OCI-LY7 (cell line): Measurements from ENCODE around the gene GRIK1. TPM values are rescaled to one million over a fixed set of nuclear protein-coding genes. Genes with fewer than 3 reads are reported as not detected.
A peak's percentile ranks its signal among the peaks of the same experiment; 100 is the strongest.

Source experiments
- BruUV-seq: library from RNA; stranded (reverse); fragments of 400-500 nt; replicated peaks from 2 replicates; lab custom pipeline; 2021; lab: Mats Ljungman, UMichigan
- CTCF ChIA-PET: fragments of 300-600 bp; sonication (Branson Sonifier 250); formaldehyde crosslinking; loops from one replicate; lab custom pipeline; 2022; ENCODE audit warnings: antibody characterized with exemption; ENCODE audit not compliant: unreplicated experiment; lab: Charles Lee
- POLR2A ChIA-PET: fragments of 300-600 bp; sonication (Branson Sonifier 250); formaldehyde crosslinking; loops from one replicate; lab custom pipeline; 2022; ENCODE audit warnings: antibody characterized with exemption; lab: Charles Lee
- DNase-seq: peaks from one replicate; pipeline ENCODE4 v3.0.0-alpha.2; 2015; ENCODE audit warnings: low spot score
- H2AFZ ChIP-seq: fragments of 200-600 bp; sonication (generic), shearing (Covaris generic); 2 replicates; pipeline ENCODE4 v1.6.1; 2014; ENCODE audit warnings: mild to moderate bottlenecking, antibody characterized with exemption, low read length, moderate library complexity
- H3K27ac ChIP-seq: fragments of 200-600 bp; sonication (generic); 2 replicates; pipeline ENCODE4 v1.5.1; 2014; ENCODE audit warnings: mixed run types, low read depth, mild to moderate bottlenecking, moderate library complexity, low read length, inconsistent platforms; ENCODE audit not compliant: poor library complexity, severe bottlenecking
- H3K36me3 ChIP-seq: fragments of 200-600 bp; sonication (generic); 2 replicates; pipeline ENCODE4 v1.6.1; 2014; ENCODE audit warnings: mild to moderate bottlenecking, antibody characterized with exemption, low read length, moderate library complexity, mixed read lengths; ENCODE audit not compliant: insufficient read depth
- H3K4me1 ChIP-seq: fragments of 200-600 bp; sonication (generic); 2 replicates; pipeline ENCODE4 v1.5.1; 2014; ENCODE audit warnings: mild to moderate bottlenecking, low read length; ENCODE audit not compliant: insufficient read depth, poor library complexity, severe bottlenecking
- H3K4me2 ChIP-seq: fragments of 200-600 bp; sonication (generic); 2 replicates; pipeline ENCODE4 v1.6.1; 2014; ENCODE audit warnings: mild to moderate bottlenecking, low read length
- H3K4me3 ChIP-seq: fragments of 200-600 bp; sonication (generic); 2 replicates; pipeline ENCODE4 v1.5.1; 2014; ENCODE audit warnings: mild to moderate bottlenecking, low read depth, low read length; ENCODE audit not compliant: poor library complexity, severe bottlenecking
- H3K79me2 ChIP-seq: fragments of 200-600 bp; sonication (generic); 2 replicates; pipeline ENCODE4 v1.6.1; 2016; ENCODE audit warnings: low read depth, mild to moderate bottlenecking, low read length, moderate library complexity, mixed read lengths; ENCODE audit not compliant: insufficient read depth
- H3K9me2 ChIP-seq: fragments of 200-600 bp; sonication (generic); 2 replicates; pipeline ENCODE4 v1.6.1; 2016; ENCODE audit warnings: mild to moderate bottlenecking, low read length, mixed read lengths; ENCODE audit not compliant: insufficient read depth
- H3K9me3 ChIP-seq: fragments of 200-600 bp; sonication (generic); 2 replicates; pipeline ENCODE4 v1.6.1; 2014; ENCODE audit warnings: mild to moderate bottlenecking, mixed run types, low read length, mixed read lengths
- H4K20me1 ChIP-seq: fragments of 200-600 bp; sonication (generic); 2 replicates; pipeline ENCODE4 v1.6.1; 2014; ENCODE audit warnings: mild to moderate bottlenecking, antibody characterized with exemption, low read length, moderate library complexity, mixed read lengths; ENCODE audit not compliant: insufficient read depth
- EZH2phosphoT487 ChIP-seq: fragments of 200-600 bp; sonication (generic); IDR thresholded peaks from 2 replicates; pipeline ENCODE4 v1.6.1; 2018; ENCODE audit warnings: low read depth, borderline replicate concordance, mild to moderate bottlenecking, mixed run types, antibody characterized with exemption, low read length, moderate library complexity, mixed read lengths
- intact Hi-C: fragments of 100-400 bp; cut with micrococcal nuclease; formaldehyde crosslinking; loops from one replicate; pipeline ENCODE4 v1.10.0; 2022; ENCODE audit not compliant: unreplicated experiment
- total RNA-seq, 2 experiments: library from RNA; depleted of rRNA in 1 of 2; stranded (reverse); fragments of >200 nt in 1 of 2; shearing (Covaris generic) in 1 of 2; gene quantifications; 2 replicates each; pipeline ENCODE4 v1.2.3, GENCODE V29; 2014 to 2022
- TF ChIP-seq, protein P1 (sequence below): fragments of 200-600 bp; sonication (generic); conservative IDR thresholded peaks from 2 replicates; pipeline ENCODE4 v1.5.1; 2014; ENCODE audit warnings: mild to moderate bottlenecking, antibody characterized with exemption, low read length, moderate library complexity, mixed read lengths

The GRIK1 gene
- total RNA-seq, 2 experiments from 2014 or later: 4.1 TPM; not detected in 1

DNA sequence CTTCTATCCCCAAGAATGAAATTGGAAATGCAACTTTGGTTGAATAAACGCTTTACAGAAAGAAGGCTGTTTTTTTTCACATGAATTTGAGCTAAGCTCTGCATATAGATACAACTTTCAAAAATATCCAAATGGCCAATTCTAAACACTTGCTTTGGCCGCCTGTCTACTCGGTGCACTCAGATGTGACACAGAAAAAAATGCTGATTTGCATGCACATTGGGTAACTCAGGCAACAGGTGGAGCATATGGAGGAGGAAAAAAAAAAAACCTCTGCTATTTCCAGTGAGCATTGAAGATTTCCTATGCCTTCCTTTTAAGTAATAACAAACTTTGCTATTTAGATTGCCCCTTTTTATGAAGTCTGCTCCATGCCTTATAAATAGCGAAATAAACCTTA is 262.5 kb downstream of the GRIK1 start:
- CTCF ChIA-PET: no interaction called here
- peak overlapping the region; percentile 44 for H3K4me2 ChIP-seq
- no peaks in the 10 kb centered on the region for H4K20me1 ChIP-seq
- peak overlapping the region; percentile 58; the same call in 1 of the 2 replicates for H2AFZ ChIP-seq
- TF ChIP-seq EZH2phosphoT487: no peak
- TF ChIP-seq, protein P1, sequence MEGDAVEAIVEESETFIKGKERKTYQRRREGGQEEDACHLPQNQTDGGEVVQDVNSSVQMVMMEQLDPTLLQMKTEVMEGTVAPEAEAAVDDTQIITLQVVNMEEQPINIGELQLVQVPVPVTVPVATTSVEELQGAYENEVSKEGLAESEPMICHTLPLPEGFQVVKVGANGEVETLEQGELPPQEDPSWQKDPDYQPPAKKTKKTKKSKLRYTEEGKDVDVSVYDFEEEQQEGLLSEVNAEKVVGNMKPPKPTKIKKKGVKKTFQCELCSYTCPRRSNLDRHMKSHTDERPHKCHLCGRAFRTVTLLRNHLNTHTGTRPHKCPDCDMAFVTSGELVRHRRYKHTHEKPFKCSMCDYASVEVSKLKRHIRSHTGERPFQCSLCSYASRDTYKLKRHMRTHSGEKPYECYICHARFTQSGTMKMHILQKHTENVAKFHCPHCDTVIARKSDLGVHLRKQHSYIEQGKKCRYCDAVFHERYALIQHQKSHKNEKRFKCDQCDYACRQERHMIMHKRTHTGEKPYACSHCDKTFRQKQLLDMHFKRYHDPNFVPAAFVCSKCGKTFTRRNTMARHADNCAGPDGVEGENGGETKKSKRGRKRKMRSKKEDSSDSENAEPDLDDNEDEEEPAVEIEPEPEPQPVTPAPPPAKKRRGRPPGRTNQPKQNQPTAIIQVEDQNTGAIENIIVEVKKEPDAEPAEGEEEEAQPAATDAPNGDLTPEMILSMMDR: no peak
- no peaks in the 10 kb centered on the region for H3K79me2 ChIP-seq
- H3K4me1 ChIP-seq: peaks cover 48% of the 10 kb centered on the region
- POLR2A ChIA-PET: interaction anchor here (1.1 kb wide), 1 partner anchor 16 kb away, joined by 5 read pairs; no protein-coding TSS in a partner anchor
- DNase-seq: peak; percentile 62
- no peaks in the 10 kb centered on the region for H3K9me3 ChIP-seq
- H3K9me2 ChIP-seq: no peaks in the 10 kb centered on the region
- BruUV-seq: no TSS peak
- H3K36me3 ChIP-seq: no peaks in the 10 kb centered on the region
- H3K27ac ChIP-seq: peak overlapping the region; percentile 9
- no peak overlapping the region for H3K4me3 ChIP-seq
- intact Hi-C loops: no loop called here

DNA sequence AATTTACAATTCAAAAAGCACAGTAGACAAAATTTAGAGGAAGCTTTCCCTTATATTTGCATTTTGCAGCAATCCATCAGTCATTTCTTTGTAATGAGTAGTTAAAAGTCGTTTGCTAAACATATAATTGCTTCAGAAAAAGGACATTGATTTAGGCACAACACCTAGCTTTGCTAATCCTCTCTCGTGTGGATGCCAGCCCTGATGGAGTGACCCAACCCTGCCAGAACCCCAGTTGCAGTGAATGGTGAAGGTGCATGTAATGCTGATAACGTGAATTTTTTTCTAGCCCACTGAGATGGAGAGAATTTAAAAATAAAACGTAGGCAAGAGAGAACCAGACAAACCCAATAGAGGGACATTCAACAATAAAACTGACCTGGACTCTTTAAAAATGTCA is 263.4 kb downstream of the GRIK1 start:
- no peaks in the 10 kb centered on the region for H3K36me3 ChIP-seq
- intact Hi-C loops: no loop called here

More for the DNA sequence above, 263.4 kb downstream of the GRIK1 start:
- DNase-seq: no peak
- CTCF ChIA-PET: interaction anchor here (0.6 kb wide), 1 partner anchor 1608 kb away, joined by 3 read pairs; no protein-coding TSS in a partner anchor
- TF ChIP-seq, protein P1: no peak
- no peak for TF ChIP-seq EZH2phosphoT487
- H3K79me2 ChIP-seq: no peaks in the 10 kb centered on the region
- POLR2A ChIA-PET: interaction anchor here (1.1 to 1.5 kb wide), 3 partner anchors 15 to 38 kb away, joined by 3 to 9 read pairs (median 3); no protein-coding TSS in a partner anchor
- H3K9me3 ChIP-seq: no peaks in the 10 kb centered on the region
- H3K4me3 ChIP-seq: no peak overlapping the region
- no peak overlapping the region for H3K27ac ChIP-seq
- H4K20me1 ChIP-seq: no peaks in the 10 kb centered on the region
- H3K9me2 ChIP-seq: no peaks in the 10 kb centered on the region
- BruUV-seq: no TSS peak
- H3K4me2 ChIP-seq: peak overlapping the region; percentile 44
- H3K4me1 ChIP-seq: peaks cover 48% of the 10 kb centered on the region
- peak overlapping the region; percentile 71 for H2AFZ ChIP-seq
